Chondrocyte (in vitro differentiated cells): Measurements from ENCODE around the gene RFX4. TPM values are rescaled to one million over a fixed set of nuclear protein-coding genes. Genes with fewer than 3 reads are reported as not detected.

Experiments used
- DNase-seq: peaks from one replicate; pipeline ENCODE4 v3.0.0; 2021; ENCODE audit warnings: mixed read lengths, low spot score
- H3K27ac Mint-ChIP-seq: one replicate; pipeline ENCODE4 v1.8.0; 2021; ENCODE audit warnings: mild to moderate bottlenecking, moderate library complexity, mixed read lengths; ENCODE audit not compliant: unreplicated experiment
- H3K27me3 Mint-ChIP-seq: 2 replicates; pipeline ENCODE4 v1.8.0; 2021; ENCODE audit warnings: low read depth, mixed read lengths
- H3K36me3 Mint-ChIP-seq: 2 replicates; pipeline ENCODE4 v1.8.0; 2021; ENCODE audit warnings: low read depth, mixed read lengths
- H3K4me1 Mint-ChIP-seq: 2 replicates; pipeline ENCODE4 v1.8.0; 2021; ENCODE audit warnings: low read depth, mild to moderate bottlenecking, mixed read lengths
- H3K4me3 Mint-ChIP-seq: one replicate; pipeline ENCODE4 v1.8.0; 2021; ENCODE audit warnings: mild to moderate bottlenecking, moderate library complexity, mixed read lengths; ENCODE audit not compliant: unreplicated experiment
- H3K9me3 Mint-ChIP-seq: 2 replicates; pipeline ENCODE4 v1.8.0; 2021; ENCODE audit warnings: low read depth, mixed read lengths
- CTCF ChIP-seq: fragments of 200-600 bp; sonication (generic); IDR thresholded peaks from 2 replicates; pipeline ENCODE4 v1.5.0; 2021; ENCODE audit warnings: antibody characterized with exemption, mild to moderate bottlenecking, moderate library complexity
- total RNA-seq: library from RNA; stranded (reverse); gene quantifications from 3 replicates; pipeline ENCODE4 v1.2.1, GENCODE V29; 2021

RFX4 gene
- total RNA-seq, 1 donor from 2014 or later: not detected

- Mint-ChIP-seq H3K4me3 (no peak overlapping the region), H3K9me3 (no peaks in the 10 kb centered on the region), H3K27me3 (peaks cover 59% of the 10 kb centered on the region), H3K4me1 (no peaks in the 10 kb centered on the region), H3K27ac (no peak overlapping the region), H3K36me3 (no peaks in the 10 kb centered on the region)
- DNase-seq: no peak
- TF ChIP-seq CTCF: no peak
Measured at GRCh38 chr12:106594447-106594846, 11.6 kb downstream of the RFX4 start.

GRCh38 chr12:106595268-106595667 lies 12.5 kb downstream of the RFX4 start:
- no peak for TF ChIP-seq CTCF
- no peak overlapping the region for H3K4me3 Mint-ChIP-seq
- H3K4me1 Mint-ChIP-seq: no peaks in the 10 kb centered on the region
- no peak overlapping the region for H3K27ac Mint-ChIP-seq
- no peak for DNase-seq
- no peaks in the 10 kb centered on the region for H3K9me3 Mint-ChIP-seq
- H3K36me3 Mint-ChIP-seq: no peaks in the 10 kb centered on the region
- H3K27me3 Mint-ChIP-seq: peaks cover 58% of the 10 kb centered on the region

- H3K4me3 Mint-ChIP-seq: no peak overlapping the region
- H3K36me3 Mint-ChIP-seq: no peaks in the 10 kb centered on the region
- no peaks in the 10 kb centered on the region for H3K9me3 Mint-ChIP-seq
- DNase-seq: no peak
- no peak for TF ChIP-seq CTCF
- no peak overlapping the region for H3K27ac Mint-ChIP-seq
- no peaks in the 10 kb centered on the region for H3K4me1 Mint-ChIP-seq
- H3K27me3 Mint-ChIP-seq: peaks cover 54% of the 10 kb centered on the region
Measured at GRCh38 chr12:106598003-106598402, 15.2 kb downstream of the RFX4 start.

GRCh38 chr12:106599302-106599701 lies 16.5 kb downstream of the RFX4 start:
- H3K9me3 Mint-ChIP-seq: no peaks in the 10 kb centered on the region
- no peaks in the 10 kb centered on the region for H3K4me1 Mint-ChIP-seq
- H3K27ac Mint-ChIP-seq: no peak overlapping the region
- H3K36me3 Mint-ChIP-seq: no peaks in the 10 kb centered on the region
- H3K27me3 Mint-ChIP-seq: peaks cover 45% of the 10 kb centered on the region
- no peak overlapping the region for H3K4me3 Mint-ChIP-seq
- no peak for DNase-seq
- TF ChIP-seq CTCF: no peak

- Mint-ChIP-seq H3K36me3 (no peaks in the 10 kb centered on the region), H3K9me3 (no peaks in the 10 kb centered on the region), H3K4me1 (no peaks in the 10 kb centered on the region), H3K27ac (no peak overlapping the region), H3K4me3 (no peak overlapping the region), H3K27me3 (peaks cover 38% of the 10 kb centered on the region)
- no peak for TF ChIP-seq CTCF
- DNase-seq: no peak
Measured at GRCh38 chr12:106600503-106600902, 17.7 kb downstream of the RFX4 start.
